HUES48 (cell line): ENCODE measurements around the gene ISOC2.
"Not testable (repeated sequence)": the region's sequence is repeated elsewhere in the genome, so short reads cannot be mapped to it uniquely, and the experiment has no call there.

ENCODE experiments used
- H3K27ac ChIP-seq: one replicate; pipeline ENCODE4 v1.7.0; 2013; ENCODE audit warnings: low read depth, low read length, inconsistent platforms
- H3K27me3 ChIP-seq: 2 replicates; pipeline ENCODE4 v1.6.1; 2013; ENCODE audit warnings: mild to moderate bottlenecking, low read length; ENCODE audit not compliant: control insufficient read depth, insufficient read depth
- H3K36me3 ChIP-seq: 2 replicates; pipeline ENCODE4 v1.6.1; 2013; ENCODE audit warnings: low read length; ENCODE audit not compliant: control insufficient read depth, insufficient read depth
- H3K4me1 ChIP-seq: 2 replicates; pipeline ENCODE4 v1.6.1; 2013; ENCODE audit warnings: mild to moderate bottlenecking, low read length; ENCODE audit not compliant: control insufficient read depth, insufficient read depth
- H3K4me3 ChIP-seq: 2 replicates; pipeline ENCODE4 v1.5.1; 2013; ENCODE audit warnings: mild to moderate bottlenecking, low read depth, low read length
- H3K9ac ChIP-seq: 2 replicates; pipeline ENCODE4 v1.6.1; 2013; ENCODE audit warnings: mild to moderate bottlenecking, low read depth, low read length, moderate library complexity
- H3K9me3 ChIP-seq: 2 replicates; pipeline ENCODE4 v1.6.1; 2013; ENCODE audit warnings: low read length; ENCODE audit not compliant: control insufficient read depth, insufficient read depth

ISOC2 gene

DNA sequence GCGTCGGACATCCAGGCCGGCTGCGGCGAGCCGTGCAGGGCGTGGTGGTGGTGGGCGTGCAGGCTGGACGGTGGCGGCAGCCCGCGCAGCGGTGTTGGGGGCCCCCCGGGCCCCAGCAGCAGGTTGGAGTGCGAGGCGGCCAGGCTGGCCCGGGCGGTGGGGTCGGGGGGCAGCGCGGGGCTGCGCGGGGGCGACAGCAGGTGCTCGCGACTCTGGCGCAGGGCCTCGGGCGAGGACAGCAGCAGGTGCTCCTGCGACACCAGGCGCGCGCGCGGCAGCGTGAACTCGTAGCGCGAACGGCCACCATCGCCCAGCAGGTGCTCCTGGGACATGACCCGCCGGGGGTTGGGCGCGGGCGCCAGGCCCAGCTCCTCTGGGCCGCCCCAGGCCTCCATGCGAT lies 28.1 kb downstream of the ISOC2 start:
- Histone ChIP-seq H3K27ac (no peak overlapping the region), H3K9ac (no peak overlapping the region), H3K9me3 (no peaks in the 10 kb centered on the region), H3K4me1 (0 out of 2 replicates have a peak, but pooled peaks cover 3% of the 10 kb centered on the region), H3K4me3 (no peak overlapping the region), H3K27me3 (peaks cover 3% of the 10 kb centered on the region; the same call in 1 of the 2 replicates), H3K36me3 (no peaks in the 10 kb centered on the region)

- Histone ChIP-seq H3K9me3 (no peaks in the 10 kb centered on the region), H3K4me3 (no peak overlapping the region), H3K9ac (no peak overlapping the region), H3K4me1 (0 out of 2 replicates have a peak, but pooled peaks cover 3% of the 10 kb centered on the region), H3K36me3 (no peaks in the 10 kb centered on the region), H3K27me3 (no peaks in the 10 kb centered on the region), H3K27ac (no peak overlapping the region)
Measured at GRCh38 chr19:55432241-55432959, 29.0 kb downstream of the ISOC2 start.

DNA sequence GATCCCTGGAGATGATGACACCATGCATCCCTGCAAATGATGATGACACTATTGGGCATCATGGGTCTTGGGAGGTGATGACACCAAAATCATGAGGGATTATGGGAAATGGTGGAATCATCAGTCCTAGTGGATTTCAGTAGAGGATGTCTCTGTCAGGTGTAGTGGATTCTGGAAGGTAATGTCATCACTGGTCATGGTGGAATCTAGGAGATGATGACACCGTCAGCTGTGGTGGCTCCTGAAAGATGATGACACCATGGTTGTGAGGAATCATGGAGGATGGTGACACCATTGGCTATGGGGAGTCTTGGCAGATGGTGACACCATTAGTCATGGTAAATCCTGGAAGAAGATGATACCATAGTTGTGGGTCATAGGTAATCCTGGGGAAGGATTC lies 30.3 kb downstream of the ISOC2 start:
- no peaks in the 10 kb centered on the region; the same call in 1 of the 2 replicates for H3K27me3 ChIP-seq
- no peak overlapping the region for H3K27ac ChIP-seq
- no peaks in the 10 kb centered on the region for H3K9me3 ChIP-seq
- no peak overlapping the region for H3K4me3 ChIP-seq
- no peak overlapping the region for H3K9ac ChIP-seq
- 0 out of 2 replicates have a peak, but pooled peaks cover 3% of the 10 kb centered on the region for H3K4me1 ChIP-seq
- no peaks in the 10 kb centered on the region for H3K36me3 ChIP-seq

DNA sequence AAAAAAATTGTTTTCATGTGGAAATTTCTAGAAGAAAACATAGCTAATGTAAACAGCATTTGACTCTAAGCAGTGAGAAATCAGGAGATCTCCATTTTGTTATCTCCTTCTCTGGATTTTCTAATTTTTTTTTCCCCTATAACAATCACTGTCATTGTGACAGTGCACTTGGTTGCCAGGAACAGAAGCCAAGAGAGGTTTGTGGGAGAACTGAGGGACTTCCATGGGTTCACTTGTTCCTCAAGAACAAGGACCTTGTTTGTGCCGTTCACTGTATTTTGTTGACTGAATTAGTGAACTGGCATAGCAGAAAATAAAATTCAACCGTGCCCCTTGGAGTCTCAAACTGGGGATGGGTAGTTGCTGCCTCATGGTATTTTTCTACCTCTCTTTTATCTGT lies 35.4 kb downstream of the ISOC2 start:
- Histone ChIP-seq H3K27me3 (no peaks in the 10 kb centered on the region; the same call in 1 of the 2 replicates), H3K4me1 (0 out of 2 replicates have a peak, but pooled peaks cover 3% of the 10 kb centered on the region), H3K27ac (no peak overlapping the region), H3K36me3 (no peaks in the 10 kb centered on the region), H3K9me3 (no peaks in the 10 kb centered on the region), H3K9ac (no peak overlapping the region), H3K4me3 (no peak overlapping the region)

- no peaks in the 10 kb centered on the region; the same call in 1 of the 2 replicates for H3K27me3 ChIP-seq
- H3K36me3 ChIP-seq, result no peaks in the 10 kb centered on the region
Measured at GRCh38 chr19:55424518-55424917, 36.9 kb downstream of the ISOC2 start.

GRCh38 chr19:55423225-55424005 lies 38.0 kb downstream of the ISOC2 start:
- H3K9me3 ChIP-seq, result no peaks in the 10 kb centered on the region
- H3K4me1 ChIP-seq, result no peaks in the 10 kb centered on the region
- no peak overlapping the region for H3K4me3 ChIP-seq
- H3K27me3 ChIP-seq, result peaks cover 2% of the 10 kb centered on the region; the same call in 1 of the 2 replicates
- H3K27ac ChIP-seq, result no peak overlapping the region
- no peak overlapping the region for H3K9ac ChIP-seq
- no peaks in the 10 kb centered on the region for H3K36me3 ChIP-seq

More at GRCh38 chr19:55424518-55424917, 36.9 kb downstream of the ISOC2 start:
- Histone ChIP-seq H3K27ac (no peak overlapping the region), H3K9me3 (no peaks in the 10 kb centered on the region), H3K4me1 (0 out of 2 replicates have a peak, but pooled peaks cover 3% of the 10 kb centered on the region), H3K4me3 (no peak overlapping the region), H3K9ac (no peak overlapping the region)

DNA sequence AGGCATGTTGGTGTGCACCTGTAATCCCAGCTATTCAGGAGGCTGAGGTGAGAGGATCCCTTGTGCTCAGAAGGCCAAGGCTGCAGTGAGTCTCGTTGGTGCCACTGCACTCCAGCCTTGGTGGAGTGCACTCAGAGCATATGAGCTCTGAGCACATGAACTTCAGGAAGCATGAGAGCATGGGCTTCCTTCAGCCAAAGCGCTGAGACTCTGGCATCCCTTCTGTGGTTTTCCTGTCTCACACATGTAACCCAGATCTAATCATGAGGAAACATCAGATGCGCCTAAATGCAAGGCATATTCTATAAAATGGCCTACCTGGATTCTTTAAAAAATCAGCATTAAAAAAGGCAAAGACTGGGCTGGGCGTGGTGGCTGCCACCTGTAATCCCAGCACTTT lies 40.2 kb downstream of the ISOC2 start:
- H3K9ac ChIP-seq, H3K36me3 ChIP-seq, H3K9me3 ChIP-seq, H3K27ac ChIP-seq, H3K4me3 ChIP-seq, H3K27me3 ChIP-seq, H3K4me1 ChIP-seq: not testable (repeated sequence)

- no peaks in the 10 kb centered on the region for H3K36me3 ChIP-seq
- H3K27ac ChIP-seq, result no peak overlapping the region
- no peaks in the 10 kb centered on the region for H3K9me3 ChIP-seq
- no peaks in the 10 kb centered on the region for H3K4me1 ChIP-seq
- no peak overlapping the region for H3K9ac ChIP-seq
- H3K27me3 ChIP-seq, result 0 out of 2 replicates have a peak, but pooled peaks cover 3% of the 10 kb centered on the region
- no peak overlapping the region for H3K4me3 ChIP-seq
Measured at GRCh38 chr19:55419624-55420236, 41.7 kb downstream of the ISOC2 start.

- Histone ChIP-seq H3K4me3 (no peak overlapping the region), H3K36me3 (no peaks in the 10 kb centered on the region), H3K27me3 (0 out of 2 replicates have a peak, but pooled peaks cover 3% of the 10 kb centered on the region), H3K27ac (no peak overlapping the region), H3K9ac (no peak overlapping the region), H3K9me3 (no peaks in the 10 kb centered on the region), H3K4me1 (no peaks in the 10 kb centered on the region)
Measured at GRCh38 chr19:55419103-55419502, 42.3 kb downstream of the ISOC2 start.

DNA sequence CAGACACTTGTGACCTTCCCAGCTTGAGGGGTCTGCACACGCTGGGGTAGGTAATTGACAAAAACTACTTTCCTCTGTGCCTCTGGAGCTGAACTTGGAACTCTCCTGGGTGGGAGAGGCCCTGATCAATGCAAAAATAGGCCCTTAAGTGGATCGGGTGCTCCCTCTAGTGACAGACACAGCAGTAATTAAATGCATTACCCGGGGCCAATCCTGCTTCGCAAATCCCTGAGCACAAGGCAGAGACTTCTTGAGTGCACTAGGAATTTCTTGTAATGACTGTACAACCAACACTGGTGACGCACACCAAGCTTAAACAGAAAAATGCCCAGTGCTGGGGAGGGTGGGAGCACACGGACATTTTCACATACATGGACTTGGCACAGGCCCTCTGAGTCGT lies 43.3 kb downstream of the ISOC2 start:
- Histone ChIP-seq H3K4me1 (no peaks in the 10 kb centered on the region), H3K27ac (no peak overlapping the region)

More for the DNA sequence above, 43.3 kb downstream of the ISOC2 start:
- no peaks in the 10 kb centered on the region for H3K9me3 ChIP-seq
- H3K36me3 ChIP-seq, result no peaks in the 10 kb centered on the region
- no peak overlapping the region for H3K4me3 ChIP-seq
- H3K27me3 ChIP-seq, result 0 out of 2 replicates have a peak, but pooled peaks cover 3% of the 10 kb centered on the region
- H3K9ac ChIP-seq, result no peak overlapping the region
